Effector memory CD8-positive, alpha-beta T cell (primary cell): ENCODE data around the gene RTEL1.
"Not testable (repeated sequence)": the region's sequence is repeated elsewhere in the genome, so short reads cannot be mapped to it uniquely, and the experiment has no call there.

ENCODE experiments used
- ATAC-seq: fragments of 150-1000 bp; cut with Tn5 transposase; replicated peaks from 2 replicates; pipeline ENCODE4 v1.10.0; 2021; ENCODE audit warnings: mild to moderate bottlenecking, moderate library complexity
- DNase-seq, 3 experiments: peaks; one replicate each; pipeline ENCODE4 v3.0.0; 2021
- H3K27ac Mint-ChIP-seq, 2 donors: one replicate each; pipeline ENCODE4 v1.8.0; 2022; ENCODE audit warnings: mild to moderate bottlenecking in 2 of 2, mixed read lengths in 2 of 2, moderate library complexity in 2 of 2
- H3K27me3 Mint-ChIP-seq, 2 donors: one replicate each; pipeline ENCODE4 v1.8.0; 2022; ENCODE audit warnings: mixed read lengths in 2 of 2
- H3K36me3 Mint-ChIP-seq: one replicate; pipeline ENCODE4 v1.8.0; 2022; ENCODE audit warnings: mild to moderate bottlenecking, moderate library complexity, mixed read lengths; ENCODE audit not compliant: insufficient read depth
- H3K4me1 Mint-ChIP-seq, 2 donors: one replicate each; pipeline ENCODE4 v1.8.0; 2022; ENCODE audit warnings: low read depth in 2 of 2, mixed read lengths in 2 of 2
- H3K4me3 Mint-ChIP-seq, 2 donors: one replicate each; pipeline ENCODE4 v1.8.0; 2022; ENCODE audit warnings: mild to moderate bottlenecking in 2 of 2, mixed read lengths in 2 of 2, moderate library complexity in 2 of 2
- H3K9me3 Mint-ChIP-seq, 2 donors: one replicate each; pipeline ENCODE4 v1.8.0; 2022; ENCODE audit warnings: mixed read lengths in 2 of 2

The RTEL1 gene

DNA sequence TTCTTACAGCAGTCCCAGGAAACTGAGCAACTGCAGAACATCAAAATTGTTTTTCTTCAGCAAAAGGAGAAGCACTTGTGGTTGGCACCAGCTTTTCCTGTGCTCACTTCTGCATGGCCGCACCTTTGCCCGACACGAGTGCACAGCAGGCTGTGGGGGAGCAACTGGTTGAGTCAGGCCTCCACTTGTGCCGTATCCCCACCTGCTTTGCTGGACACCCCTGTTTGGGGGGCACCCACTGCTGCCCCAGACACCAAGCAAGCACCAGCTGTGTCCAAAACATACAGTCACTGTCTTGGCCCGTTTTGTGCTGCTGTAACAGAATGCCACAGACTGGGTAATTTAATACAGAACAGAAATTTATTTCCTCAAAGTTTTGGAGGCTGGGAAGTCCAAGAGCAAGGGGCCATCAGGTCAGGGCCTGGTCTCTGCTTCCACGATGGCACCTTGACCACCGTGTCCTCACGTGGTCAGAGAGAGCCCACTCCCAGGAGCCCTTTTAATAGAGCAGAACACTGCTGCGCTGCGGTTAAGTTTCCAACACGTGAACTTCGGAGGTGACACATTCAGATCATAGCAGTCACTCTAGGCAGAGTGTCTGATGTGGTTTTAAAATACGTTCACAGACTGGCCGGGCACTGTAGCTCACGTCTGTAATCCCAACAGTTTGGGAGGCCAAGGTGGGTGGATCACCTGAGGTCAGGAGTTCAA is 22.5 kb upstream of the RTEL1 start:
- H3K4me1 Mint-ChIP-seq = peaks cover 35 to 46% of the 10 kb centered on the region in 2 donors
- DNase-seq (peak; percentile 69 to 73 (median 72)), ATAC-seq (peak; percentile 80)
- peaks cover 40% of the 10 kb centered on the region for H3K36me3 Mint-ChIP-seq
- H3K4me3 Mint-ChIP-seq = peak overlapping the region; percentile 76 to 82
- H3K27me3 Mint-ChIP-seq = no peaks in the 10 kb centered on the region
- H3K27ac Mint-ChIP-seq = peak overlapping the region; percentile 96 to 97
- H3K9me3 Mint-ChIP-seq = peaks cover 0 to 2% of the 10 kb centered on the region in 2 donors

DNA sequence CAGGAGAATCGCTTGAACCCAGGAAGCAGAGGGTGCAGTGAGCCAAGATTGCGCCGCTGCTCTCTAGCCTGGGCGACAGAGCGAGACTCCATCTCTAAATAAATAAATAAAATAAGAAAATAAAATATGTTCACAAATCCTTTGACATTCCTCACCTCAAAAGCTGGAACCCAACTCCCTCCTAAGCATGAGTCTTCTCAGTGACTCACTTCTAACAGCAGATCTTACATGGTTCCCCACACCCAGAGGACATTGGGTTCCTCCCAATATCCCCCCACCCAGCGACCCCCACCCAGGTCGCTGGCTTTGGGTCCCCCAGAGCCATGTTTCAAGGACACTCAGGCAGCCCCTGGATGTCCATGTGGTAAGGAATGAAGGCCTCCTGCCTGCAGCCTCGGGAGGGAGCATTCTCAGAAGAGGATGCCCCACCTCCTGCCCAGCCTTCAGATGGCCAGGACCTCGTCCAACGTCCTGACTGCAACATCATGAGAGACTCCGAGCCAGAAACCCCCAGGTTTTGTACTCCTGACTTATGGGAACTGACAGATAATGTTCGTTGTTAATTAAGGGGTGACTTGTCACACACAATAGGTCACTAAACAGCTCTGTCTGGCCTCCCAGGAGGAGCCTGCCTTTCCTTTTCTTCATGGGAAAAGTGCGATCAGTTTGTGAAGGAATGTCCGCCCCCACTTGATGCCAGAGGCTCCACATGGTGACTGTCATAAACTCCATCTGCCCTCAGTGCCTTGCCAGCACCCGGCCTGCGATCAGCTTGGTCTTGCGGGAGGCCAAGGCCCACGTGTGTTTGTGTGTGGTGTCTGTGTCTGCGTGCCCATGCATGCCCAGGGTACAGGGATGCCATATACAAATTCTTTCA is 21.1 kb upstream of the RTEL1 start:
- Mint-ChIP-seq H3K4me1 (peaks cover 35 to 46% of the 10 kb centered on the region in 2 donors), H3K27ac (peak overlapping the region; percentile 97 to 100)
- DNase-seq = no peak

GRCh38 chr20:63639093-63639975 is 18.8 kb upstream of the RTEL1 start:
- peak; percentile 54 to 58 (median 57) for DNase-seq
- no peaks in the 10 kb centered on the region for H3K27me3 Mint-ChIP-seq
- peaks cover 56% of the 10 kb centered on the region for H3K36me3 Mint-ChIP-seq
- H3K27ac Mint-ChIP-seq = peak overlapping the region; percentile 98 to 100
- peak overlapping the region; percentile 91 to 92 for H3K4me3 Mint-ChIP-seq
- peaks cover 0 to 2% of the 10 kb centered on the region in 2 donors for H3K9me3 Mint-ChIP-seq
- ATAC-seq = peak; percentile 28
- H3K4me1 Mint-ChIP-seq = peaks cover 39 to 49% of the 10 kb centered on the region in 2 donors

More for the DNA sequence above, 21.1 kb upstream of the RTEL1 start:
- no peak for ATAC-seq
- peaks cover 0 to 2% of the 10 kb centered on the region in 2 donors for H3K9me3 Mint-ChIP-seq
- H3K27me3 Mint-ChIP-seq = no peaks in the 10 kb centered on the region
- peak overlapping the region; percentile 56 to 92 for H3K4me3 Mint-ChIP-seq
- H3K36me3 Mint-ChIP-seq = peaks cover 41% of the 10 kb centered on the region

- Mint-ChIP-seq H3K27me3 (no peaks in the 10 kb centered on the region), H3K9me3 (peaks cover 0 to 2% of the 10 kb centered on the region in 2 donors), H3K36me3 (peaks cover 51% of the 10 kb centered on the region), H3K4me3 (peak overlapping the region; percentile 91 to 92), H3K4me1 (peaks cover 36 to 49% of the 10 kb centered on the region in 2 donors), H3K27ac (peak overlapping the region; percentile 98 to 100)
- ATAC-seq = no peak
- no peak for DNase-seq
Observed at GRCh38 chr20:63640086-63640485, 18.0 kb upstream of the RTEL1 start.

DNA sequence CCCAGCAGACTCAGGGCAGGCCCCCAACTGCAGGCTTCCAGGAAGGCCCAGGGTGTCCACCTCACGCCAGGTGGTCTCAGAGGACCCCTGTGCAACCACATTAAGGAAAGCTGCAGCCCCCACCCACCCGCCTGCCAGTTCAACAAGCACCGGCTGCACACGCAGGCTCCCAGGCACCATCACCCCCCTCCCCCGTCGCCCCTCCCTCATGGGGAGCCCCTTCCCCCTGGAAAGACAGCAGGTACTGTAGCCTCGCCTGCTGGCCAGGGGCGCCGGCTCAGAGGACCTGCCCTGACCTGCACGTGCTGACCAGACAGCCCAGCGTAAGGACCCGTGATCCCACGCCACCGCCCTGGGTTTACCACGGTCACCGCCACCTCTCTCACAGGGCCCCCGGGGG is 17.4 kb upstream of the RTEL1 start:
- Mint-ChIP-seq H3K27ac (peak overlapping the region; percentile 98 to 100), H3K36me3 (peaks cover 45% of the 10 kb centered on the region), H3K4me1 (peaks cover 31 to 43% of the 10 kb centered on the region in 2 donors), H3K4me3 (peak overlapping the region; percentile 91 to 92)
- DNase-seq, H3K9me3 Mint-ChIP-seq, ATAC-seq, H3K27me3 Mint-ChIP-seq: not testable (repeated sequence)

GRCh38 chr20:63641146-63641791 is 16.8 kb upstream of the RTEL1 start:
- peak; percentile 50 to 57 (median 55) for DNase-seq
- Mint-ChIP-seq H3K27ac (peak overlapping the region; percentile 98 to 100), H3K4me3 (peak overlapping the region; percentile 91 to 92), H3K36me3 (peaks cover 39% of the 10 kb centered on the region), H3K9me3 (peaks cover 0 to 2% of the 10 kb centered on the region in 2 donors), H3K27me3 (no peaks in the 10 kb centered on the region), H3K4me1 (peaks cover 30 to 42% of the 10 kb centered on the region in 2 donors)
- ATAC-seq = peak; percentile 42

GRCh38 chr20:63641792-63642523 is 16.2 kb upstream of the RTEL1 start:
- H3K27ac Mint-ChIP-seq = peak overlapping the region; percentile 85 to 98
- ATAC-seq (peak; percentile 73), DNase-seq (peak; percentile 92 to 95 (median 94))
- H3K4me1 Mint-ChIP-seq = peaks cover 27 to 39% of the 10 kb centered on the region in 2 donors
- peaks cover 0 to 2% of the 10 kb centered on the region in 2 donors for H3K9me3 Mint-ChIP-seq
- H3K36me3 Mint-ChIP-seq = peaks cover 38% of the 10 kb centered on the region
- no peaks in the 10 kb centered on the region for H3K27me3 Mint-ChIP-seq
- H3K4me3 Mint-ChIP-seq = peak overlapping the region; percentile 91 to 92

DNA sequence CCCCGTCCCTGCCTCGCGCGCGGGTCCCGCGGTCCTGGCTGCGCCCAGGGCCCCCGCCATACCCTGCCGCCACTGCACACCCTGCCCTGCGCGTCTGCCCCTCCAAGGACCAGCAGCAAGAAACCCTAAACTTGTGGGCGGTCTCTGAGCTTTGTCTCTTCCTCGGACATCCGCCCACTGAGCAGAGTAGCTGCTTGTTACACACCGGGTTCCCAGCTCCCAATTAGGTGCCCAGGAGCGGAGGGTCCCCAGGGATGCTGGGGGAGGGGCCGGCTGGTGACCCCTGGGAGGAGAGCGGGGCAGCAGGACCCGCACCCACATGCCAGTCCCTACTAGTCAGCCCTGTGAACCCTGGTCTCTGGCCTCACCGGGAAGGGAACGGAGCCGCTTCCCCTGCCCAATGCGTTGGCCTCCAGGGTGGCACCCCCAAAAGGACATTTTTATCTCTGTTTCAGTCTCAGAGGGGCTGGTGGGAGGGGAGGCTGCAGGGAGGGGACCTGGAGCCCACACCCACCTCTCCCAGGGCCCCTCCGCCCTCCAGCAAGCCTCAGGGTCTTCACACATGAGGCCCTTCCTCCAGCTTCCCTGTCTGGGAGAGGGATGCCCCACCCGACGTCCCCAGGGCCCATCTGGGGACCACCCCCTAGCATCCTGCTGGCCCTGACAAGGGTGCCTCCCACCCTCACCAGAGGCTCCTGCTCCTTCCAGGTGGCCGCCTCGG is 15.4 kb upstream of the RTEL1 start:
- Mint-ChIP-seq H3K27ac (peak overlapping the region; percentile 75 to 98), H3K4me3 (peak overlapping the region; percentile 55 to 92), H3K36me3 (peaks cover 38% of the 10 kb centered on the region), H3K9me3 (peaks cover 0 to 2% of the 10 kb centered on the region in 2 donors), H3K4me1 (peaks cover 26 to 33% of the 10 kb centered on the region in 2 donors), H3K27me3 (no peaks in the 10 kb centered on the region)
- DNase-seq = no peak
- no peak for ATAC-seq

GRCh38 chr20:63643499-63643898 is 14.6 kb upstream of the RTEL1 start:
- peaks cover 34% of the 10 kb centered on the region for H3K36me3 Mint-ChIP-seq
- ATAC-seq (no peak), DNase-seq (no peak)
- peak overlapping the region; percentile 75 to 98 for H3K27ac Mint-ChIP-seq
- no peaks in the 10 kb centered on the region for H3K27me3 Mint-ChIP-seq
- peaks cover 24 to 27% of the 10 kb centered on the region in 2 donors for H3K4me1 Mint-ChIP-seq
- peak overlapping the region; percentile 55 to 92 for H3K4me3 Mint-ChIP-seq
- no peaks in the 10 kb centered on the region for H3K9me3 Mint-ChIP-seq

GRCh38 chr20:63643946-63644345 is 14.2 kb upstream of the RTEL1 start:
- DNase-seq = no peak
- Mint-ChIP-seq H3K4me1 (peaks cover 21 to 23% of the 10 kb centered on the region in 2 donors), H3K27ac (peak overlapping the region in 1 of 2 donors; percentile 98), H3K4me3 (peak overlapping the region; percentile 55 to 92), H3K27me3 (no peaks in the 10 kb centered on the region), H3K9me3 (no peaks in the 10 kb centered on the region), H3K36me3 (peaks cover 30% of the 10 kb centered on the region)
- ATAC-seq = no peak

DNA sequence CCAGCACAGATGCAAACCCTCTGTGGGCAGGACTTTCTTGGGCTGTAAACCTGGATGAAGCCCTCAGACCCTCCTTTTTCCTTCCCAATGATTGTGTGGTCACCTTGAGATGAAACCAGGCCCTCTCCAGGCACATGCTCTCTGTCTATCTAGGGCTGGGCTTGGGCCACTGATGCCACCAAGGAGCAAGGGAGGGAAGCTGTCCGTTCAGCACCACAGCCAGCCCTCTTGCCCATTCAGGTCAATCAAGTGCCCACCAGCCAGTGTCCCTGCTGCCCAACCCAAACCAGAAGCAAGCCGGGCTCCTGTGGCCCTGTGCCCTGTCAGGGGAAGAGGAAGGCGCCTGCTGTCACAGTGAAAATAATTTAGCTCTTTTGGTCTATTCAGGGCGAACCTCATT is 12.9 kb upstream of the RTEL1 start:
- H3K4me3 Mint-ChIP-seq = no peak overlapping the region
- DNase-seq (no peak), ATAC-seq (no peak)
- H3K9me3 Mint-ChIP-seq = no peaks in the 10 kb centered on the region
- H3K4me1 Mint-ChIP-seq = peaks cover 12 to 14% of the 10 kb centered on the region in 2 donors
- H3K27ac Mint-ChIP-seq = no peak overlapping the region
- H3K27me3 Mint-ChIP-seq = no peaks in the 10 kb centered on the region
- H3K36me3 Mint-ChIP-seq = peaks cover 20% of the 10 kb centered on the region
